Cardiac fibroblast (primary cell): ENCODE measurements around the gene RAB3GAP1.
"Not testable (repeated sequence)": the region's sequence is repeated elsewhere in the genome, so short reads cannot be mapped to it uniquely, and the experiment has no call there.

Source experiments
- DNase-seq, 2 donors: peaks; one replicate each; pipeline versions ENCODE4 v3.0.0 to v3.0.0-alpha.2; 2010; ENCODE audit warnings: low read depth in 2 of 2
- H3K4me3 ChIP-seq, 2 donors: replicated peaks in 1 of 2; 1 replicate in 1 of 2; 2 replicates in 1 of 2; pipeline ENCODE4 v1.5.1; 2011; ENCODE audit warnings: low read depth in 2 of 2, low read length in 2 of 2, mild to moderate bottlenecking in 2 of 2, moderate library complexity in 1 of 2
- CTCF ChIP-seq: IDR thresholded peaks from one replicate; pipeline ENCODE4 v1.5.1; 2011; ENCODE audit warnings: low read depth, mild to moderate bottlenecking, low read length, inconsistent platforms

RAB3GAP1 gene

DNA sequence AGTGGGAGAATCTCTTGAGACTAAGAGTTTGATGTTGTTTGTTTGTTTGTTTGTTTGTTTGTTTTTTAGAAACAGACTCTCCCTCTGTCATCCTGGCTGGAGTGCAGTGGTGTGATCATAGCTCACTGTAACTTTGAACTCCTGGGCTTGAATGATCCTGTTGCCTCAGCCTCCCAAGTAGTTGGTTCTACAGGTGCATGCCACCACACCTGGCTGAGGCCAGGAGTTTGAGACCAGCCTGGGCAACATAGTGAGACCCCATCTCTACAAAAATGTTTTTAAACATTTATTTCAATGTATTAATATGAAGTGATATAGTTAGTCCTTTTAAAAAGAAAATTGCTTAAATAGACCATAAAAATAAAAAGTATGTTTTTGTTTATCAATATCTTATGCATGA is 40.5 kb upstream of the RAB3GAP1 start:
- DNase-seq = no peak

GRCh38 chr2:135021618-135022017 is 30.5 kb upstream of the RAB3GAP1 start:
- TF ChIP-seq CTCF = no peak
- DNase-seq = no peak
- no peak overlapping the region for H3K4me3 ChIP-seq

More for the DNA sequence above, 40.5 kb upstream of the RAB3GAP1 start:
- no peak for TF ChIP-seq CTCF
- H3K4me3 ChIP-seq = no peak overlapping the region

DNA sequence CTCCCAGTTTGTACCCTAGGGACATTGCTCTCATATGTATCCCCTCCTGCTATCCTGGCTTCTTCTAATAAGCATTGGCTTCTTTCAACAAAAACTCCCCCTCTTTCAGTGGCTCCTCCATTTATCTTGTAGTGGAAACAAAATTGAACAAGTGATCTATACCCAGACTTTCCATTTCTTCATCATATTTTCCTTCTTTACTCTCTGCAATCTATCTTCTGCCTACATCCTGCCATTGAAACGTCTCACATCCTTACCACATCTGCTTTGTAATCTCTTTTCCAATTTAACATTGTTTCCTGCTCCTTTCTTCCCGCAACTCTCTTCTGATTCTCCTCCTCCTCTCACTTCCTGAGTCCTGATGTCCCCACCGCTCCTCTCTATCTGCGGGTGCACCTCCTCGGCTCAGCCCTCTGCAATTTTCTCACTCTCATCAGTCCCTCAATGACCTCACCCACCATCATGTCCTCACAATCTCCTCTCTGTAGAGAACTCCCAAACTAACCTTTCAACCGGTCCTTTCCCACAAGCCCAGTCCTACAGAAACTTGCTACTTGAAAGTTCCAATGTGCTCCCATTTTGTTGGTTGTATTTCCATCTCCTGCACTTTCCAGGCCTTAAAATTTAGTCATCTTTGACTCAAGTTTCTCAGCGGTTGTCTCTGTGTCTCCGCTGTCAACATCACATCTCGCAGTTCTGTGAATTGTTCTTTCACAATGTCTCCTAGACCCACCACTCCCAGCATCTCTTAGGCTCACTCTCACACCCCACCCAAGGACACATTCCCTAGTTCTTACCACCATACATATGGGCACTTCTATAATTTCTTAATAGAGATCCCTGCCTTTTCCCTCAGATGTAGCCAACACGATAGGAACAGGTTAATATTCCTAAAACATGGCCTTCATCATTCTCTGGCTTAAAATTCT is 28.9 kb upstream of the RAB3GAP1 start:
- DNase-seq = no peak
- no peak overlapping the region for H3K4me3 ChIP-seq
- no peak for TF ChIP-seq CTCF

DNA sequence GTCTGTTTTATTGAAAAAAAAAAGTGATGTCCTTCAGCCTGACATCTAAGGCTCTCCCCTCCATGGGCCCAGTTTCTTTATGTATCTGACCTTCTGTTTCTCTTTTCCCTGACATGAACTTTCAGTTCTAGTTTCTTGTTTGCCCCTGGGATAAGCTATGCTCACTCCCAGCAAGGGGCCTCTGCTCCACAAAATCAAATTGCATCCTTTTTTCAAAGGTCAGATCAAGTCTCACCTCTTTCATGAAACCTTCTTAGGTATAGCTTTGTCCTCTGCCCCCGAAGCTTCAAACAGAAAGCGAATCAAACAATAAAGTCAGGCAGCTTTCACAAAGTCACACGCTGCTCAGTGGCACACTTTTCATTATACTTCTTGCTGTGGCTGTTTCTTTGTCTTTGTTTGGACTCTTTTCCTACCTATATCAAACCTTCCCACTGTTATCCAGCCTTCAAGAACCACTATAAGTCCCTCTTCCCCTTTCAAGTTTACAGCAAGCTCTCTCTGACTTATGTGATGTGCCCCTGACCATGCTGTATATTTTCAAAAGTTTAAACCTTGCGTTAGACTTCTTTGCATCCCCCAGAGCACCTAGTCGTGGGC is 28.1 kb upstream of the RAB3GAP1 start:
- no peak for DNase-seq
- no peak for TF ChIP-seq CTCF
- H3K4me3 ChIP-seq = no peak overlapping the region

- H3K4me3 ChIP-seq = no peak overlapping the region
- no peak for DNase-seq
- no peak for TF ChIP-seq CTCF
These were observed 22.5 kb upstream of the RAB3GAP1 start for GRCh38 chr2:135029481-135030134.

GRCh38 chr2:135030826-135031225 is 21.3 kb upstream of the RAB3GAP1 start:
- no peak overlapping the region for H3K4me3 ChIP-seq
- no peak for TF ChIP-seq CTCF
- DNase-seq = peak; percentile 63 to 67

GRCh38 chr2:135033216-135033615 is 18.9 kb upstream of the RAB3GAP1 start:
- DNase-seq, H3K4me3 ChIP-seq: not testable (repeated sequence)
